Adrenal gland (tissue), 12 donors: ENCODE measurements around the gene SLC5A10. TPM values are rescaled to one million over a fixed set of nuclear protein-coding genes. Genes with fewer than 3 reads are reported as not detected.

Experiments used
- DNase-seq, 7 donors: peaks; one replicate each; pipeline ENCODE4 v3.0.0-alpha.2; 2019 to 2020
- H3K27ac ChIP-seq, 5 donors: fragments of 200-600 bp; sonication (generic) in 4 of 5; 1 replicate in 3 of 5; 2 replicates in 2 of 5; pipeline versions ENCODE4 v1.5.1 to v1.8.0; 2016 to 2020; ENCODE audit warnings: mild to moderate bottlenecking in 1 of 5
- H3K27me3 ChIP-seq: fragments of 200-600 bp; 2 replicates; pipeline ENCODE4 v1.8.0; 2021
- H3K36me3 ChIP-seq, 2 donors: fragments of 200-600 bp; replicated peaks in 1 of 2; 1 replicate in 1 of 2; 2 replicates in 1 of 2; pipeline versions ENCODE4 v1.5.1 to v1.8.0; 2018 to 2022
- H3K4me1 ChIP-seq, 2 donors: fragments of 200-600 bp; replicated peaks in 1 of 2; 1 replicate in 1 of 2; 2 replicates in 1 of 2; pipeline versions ENCODE4 v1.5.1 to v1.8.0; 2018 to 2021
- H3K4me3 ChIP-seq, 4 donors: fragments of 200-600 bp; sonication (generic) in 3 of 4; one replicate each; pipeline ENCODE4 v1.5.1; 2016 to 2018
- H3K9me3 ChIP-seq, 3 donors: fragments of 200-600 bp; sonication (generic) in 1 of 3; replicated peaks in 1 of 3; 1 replicate in 2 of 3; 2 replicates in 1 of 3; pipeline versions ENCODE4 v1.5.1 to v1.8.0; 2016 to 2021
- CTCF ChIP-seq, 6 experiments: fragments of 450-650 bp in 4 of 6; fragments of 200-600 bp in 2 of 6; sonication (generic) in 1 of 6; IDR thresholded peaks; 1 replicate in 5 of 6; 2 replicates in 1 of 6; pipeline versions ENCODE4 v1.5.1 to v1.8.0; 2016 to 2021; ENCODE audit warnings: antibody characterized with exemption in 6 of 6, mild to moderate bottlenecking in 2 of 6, moderate library complexity in 1 of 6
- POLR2A ChIP-seq, 2 donors: fragments of 450-650 bp; IDR thresholded peaks; one replicate each; pipeline ENCODE4 v1.6.1; 2017; ENCODE audit warnings: antibody characterized with exemption in 2 of 2, mild to moderate bottlenecking in 2 of 2, moderate library complexity in 1 of 2
- WGBS, 4 donors: extraction: QIAGEN DNeasy Blood & Tissue Kit in 2 of 4; methylation state at CpG; one replicate each; pipeline versions ENCODE4 v1.1.5 to v1.1.7; 2013 to 2017; 5-methylcytosine and 5-hydroxymethylcytosine counted together
- intact Hi-C, 2 donors: fragments of 100-400 bp; cut with DNase I; formaldehyde crosslinking; loops; one replicate each; pipeline versions ENCODE4 v1.14.1 to v1.15.0; 2022 to 2023
- polyA plus RNA-seq, 3 donors: library from polyadenylated mRNA; stranded (reverse); fragments of 200-250 nt in 2 of 3; fragments of 350-450 nt in 1 of 3; fragmentation: Illumina TruSeq in 1 of 3; extraction: RNeasy Lipid Tissue Mini Kit (QIAGEN cat#74804) in 1 of 3; gene quantifications; one replicate each; pipeline ENCODE4 v1.2.3, GENCODE V29; 2013 to 2014
- total RNA-seq, 9 donors: library from RNA; depleted of rRNA in 4 of 9; stranded (reverse); fragments of >200 nt in 4 of 9; fragments of 120-200 nt in 1 of 9; fragmentation: NEBNext Ultra II Directional in 1 of 9; extraction: Animal tissue kit (Norgen Biotek cat#: 25700) in 1 of 9; gene quantifications; one replicate each; pipeline versions ENCODE4 v1.1.0 to v1.2.4, GENCODE V29; 2013 to 2023
- donor health status: healthy with polysubstance abuse.
- donor health status: Bipolar disorder and iron deficiency.
- donor health status: DM: yes; HTN: yes; CAD: no.
- donor health status: DM: no; HTN: no; CAD: no.
- donor health status: DM: no; HTN: no; CAD: no.
- donor health status: DM: yes; HTN: yes; CAD: no.

Gene SLC5A10
- total and polyA plus RNA-seq, 12 donors = 0.16 to 0.94 (median 0.22) TPM; not detected in 8

GRCh38 chr17:18962494-18962815 is 10.5 kb downstream of the SLC5A10 start:
- intact Hi-C loops = no loop called here
- DNase-seq = no peak
- WGBS, 4 donors = 83 to 90% (median 86%) methylated on average over 6 of the region's 6 CpGs

GRCh38 chr17:18963126-18964017 is 11.4 kb downstream of the SLC5A10 start:
- no peak for TF ChIP-seq POLR2A (IDR thresholded peaks at IDR 0.05)
- TF ChIP-seq CTCF (IDR thresholded peaks at IDR 0.05) = no peak
- Histone ChIP-seq H3K36me3 (no peaks in the 10 kb centered on the region), H3K4me3 (no peak overlapping the region), H3K27me3 (no peaks in the 10 kb centered on the region), H3K4me1 (no peaks in the 10 kb centered on the region), H3K27ac (no peak overlapping the region), H3K9me3 (no peaks in the 10 kb centered on the region)
- intact Hi-C loops = no loop called here
- WGBS, 4 donors = 84 to 88% (median 87%) methylated on average over 12 to 23 of the region's 23 CpGs
- DNase-seq = no peak

More at GRCh38 chr17:18962494-18962815, 10.5 kb downstream of the SLC5A10 start:
- no peak for TF ChIP-seq POLR2A (IDR thresholded peaks at IDR 0.05)
- TF ChIP-seq CTCF (IDR thresholded peaks at IDR 0.05) = no peak
- Histone ChIP-seq H3K27me3 (no peaks in the 10 kb centered on the region), H3K36me3 (no peaks in the 10 kb centered on the region), H3K27ac (no peak overlapping the region), H3K4me1 (no peaks in the 10 kb centered on the region), H3K9me3 (no peaks in the 10 kb centered on the region), H3K4me3 (no peak overlapping the region)

GRCh38 chr17:18964018-18964351 is 12.0 kb downstream of the SLC5A10 start:
- intact Hi-C loops = no loop called here
- Histone ChIP-seq H3K27me3 (no peaks in the 10 kb centered on the region), H3K4me1 (no peaks in the 10 kb centered on the region), H3K4me3 (no peak overlapping the region), H3K9me3 (no peaks in the 10 kb centered on the region), H3K27ac (no peak overlapping the region), H3K36me3 (no peaks in the 10 kb centered on the region)
- TF ChIP-seq POLR2A (IDR thresholded peaks at IDR 0.05) (no peak), CTCF (IDR thresholded peaks at IDR 0.05) (no peak)
- WGBS, 4 donors = 85 to 92% (median 88%) methylated on average over 9 of the region's 9 CpGs
- no peak for DNase-seq

- no peak for DNase-seq
- H3K27ac ChIP-seq = no peak overlapping the region
- no peaks in the 10 kb centered on the region for H3K27me3 ChIP-seq
- no peaks in the 10 kb centered on the region for H3K36me3 ChIP-seq
- WGBS, 4 donors = 90 to 92% (median 91%) methylated on average over 9 of the region's 9 CpGs
- no peaks in the 10 kb centered on the region for H3K4me1 ChIP-seq
- H3K9me3 ChIP-seq = no peaks in the 10 kb centered on the region
- no peak for TF ChIP-seq CTCF (IDR thresholded peaks at IDR 0.05)
- TF ChIP-seq POLR2A (IDR thresholded peaks at IDR 0.05) = no peak
- H3K4me3 ChIP-seq = no peak overlapping the region
- intact Hi-C loops = no loop called here
Measured at GRCh38 chr17:18964550-18964949, 12.6 kb downstream of the SLC5A10 start.
